Stimulated activated CD8-positive, alpha-beta memory T cell treated with anti-CD3 and anti-CD28 coated beads, Interleukin-7, amount 100 ng/mL, for 48 hours (primary cell): ENCODE data around the gene OSCP1.

Experiments used
- DNase-seq, 2 donors: peaks; one replicate each; pipeline ENCODE4 v3.0.0-alpha.2; 2020; ENCODE audit warnings: low read depth in 1 of 2; ENCODE audit errors: extremely low read depth in 1 of 2

OSCP1 gene

GRCh38 chr1:36386265-36387140, 63.7 kb downstream of the OSCP1 start:
- DNase-seq, result peak; percentile 77 to 97

GRCh38 chr1:36385410-36386264, 64.6 kb downstream of the OSCP1 start, which contains the start of gene STK40:
Gene STK40 (minus strand): TSS chr1:36385924. CDS start chr1:36361332, 24,592 bp downstream.
- peak; percentile 96 to 98 for DNase-seq

GRCh38 chr1:36384542-36385409, 65.5 kb downstream of the OSCP1 start:
- DNase-seq, result peak in 1 of 2 donors; percentile 14

- DNase-seq, result no peak
These were observed 67.0 kb downstream of the OSCP1 start for GRCh38 chr1:36383240-36383639.

- no peak for DNase-seq
These were observed 67.6 kb downstream of the OSCP1 start for GRCh38 chr1:36382669-36383068.

GRCh38 chr1:36382231-36382630, 68.0 kb downstream of the OSCP1 start:
- no peak for DNase-seq

- no peak for DNase-seq
These were observed 68.8 kb downstream of the OSCP1 start for GRCh38 chr1:36381405-36381804.

- no peak for DNase-seq
These were observed 69.5 kb downstream of the OSCP1 start for GRCh38 chr1:36380782-36381181.

- DNase-seq, result no peak
These were observed 70.1 kb downstream of the OSCP1 start for GRCh38 chr1:36380143-36380619.

GRCh38 chr1:36377791-36378492, 72.3 kb downstream of the OSCP1 start:
- DNase-seq, result no peak

- no peak for DNase-seq
These were observed 77.6 kb downstream of the OSCP1 start for GRCh38 chr1:36372617-36373016.

- peak; percentile 53 to 67 for DNase-seq
These were observed 81.0 kb downstream of the OSCP1 start for GRCh38 chr1:36369061-36369861.
